HepG2 (cell line): Measurements from ENCODE around the gene MVP. TPM values are rescaled to one million over a fixed set of nuclear protein-coding genes. Genes with fewer than 3 reads are reported as not detected.

Experiments
- FIP1L1 ChIP-seq: fragments of 200-400 bp; formaldehyde crosslinking; IDR thresholded peaks from 2 replicates; pipeline ENCODE4 v1.6.1; 2018; ENCODE audit warnings: low read depth, mild to moderate bottlenecking, low read length, moderate library complexity, borderline replicate concordance; ENCODE audit not compliant: insufficient read depth
- FOXK1 ChIP-seq: sonication (generic); formaldehyde crosslinking; IDR thresholded peaks from 2 replicates; pipeline ENCODE4 v1.4.0; 2020; ENCODE audit warnings: low read depth, missing genetic modification reagents, borderline replicate concordance
- MTA1 ChIP-seq: sonication (generic); formaldehyde crosslinking; IDR thresholded peaks from 2 replicates; pipeline ENCODE4 v1.4.0; 2020; ENCODE audit warnings: missing genetic modification reagents, mild to moderate bottlenecking, borderline replicate concordance
- NFATC3 ChIP-seq: sonication (generic); formaldehyde crosslinking; IDR thresholded peaks from 2 replicates; pipeline ENCODE4 v1.5.1; 2020; ENCODE audit warnings: mild to moderate bottlenecking, missing genetic modification reagents
- PHF8 ChIP-seq: sonication (generic); formaldehyde crosslinking; IDR thresholded peaks from 2 replicates; pipeline ENCODE4 v1.5.0; 2020; ENCODE audit warnings: missing genetic modification reagents
- SOX6 ChIP-seq, 2 experiments: fragments of 450-650 bp in 1 of 2; sonication (generic) in 1 of 2; formaldehyde crosslinking in 1 of 2; IDR thresholded peaks; 2 replicates each; pipeline versions ENCODE4 v1.4.0 to v1.6.1; 2017 to 2020; ENCODE audit warnings: antibody characterized with exemption in 1 of 2, mild to moderate bottlenecking in 1 of 2, missing genetic modification reagents in 1 of 2
- ZC3H4 ChIP-seq: sonication (generic); formaldehyde crosslinking; IDR thresholded peaks from 2 replicates; pipeline ENCODE4 v1.4.0; 2020; ENCODE audit warnings: missing genetic modification reagents, borderline replicate concordance
- ZFP36L1 ChIP-seq: sonication (generic); formaldehyde crosslinking; IDR thresholded peaks from 2 replicates; pipeline ENCODE4 v1.8.0; 2022; ENCODE audit warnings: mild to moderate bottlenecking, missing genetic modification reagents, moderate library complexity
- ZNF296 ChIP-seq: sonication (generic); formaldehyde crosslinking; conservative IDR thresholded peaks from 2 replicates; pipeline ENCODE4 v1.5.0; 2020; ENCODE audit warnings: mild to moderate bottlenecking, missing genetic modification reagents
- ZNF790 ChIP-seq: sonication (generic); formaldehyde crosslinking; IDR thresholded peaks from 2 replicates; pipeline ENCODE4 v1.8.0; 2022; ENCODE audit warnings: missing genetic modification reagents, mild to moderate bottlenecking, borderline replicate concordance
- ZSCAN30 ChIP-seq: sonication (generic); formaldehyde crosslinking; IDR thresholded peaks from 2 replicates; pipeline ENCODE4 v1.5.0; 2020; ENCODE audit warnings: mild to moderate bottlenecking, missing genetic modification reagents
- polyA plus RNA-seq, 8 experiments: library from polyadenylated mRNA; depleted of rRNA in 3 of 8; stranded (reverse) in 7 of 8; unstranded in 1 of 8; fragments of >200 nt; fragmentation: Illumina TruSeq in 4 of 8; extraction: Trizol in 4 of 8; gene quantifications; 2 replicates each; pipeline versions ENCODE4 v1.2.1 to v1.2.3, GENCODE V29; 2011 to 2016; ENCODE audit warnings: low read depth in 4 of 8, missing spikeins in 1 of 8, mixed read lengths in 1 of 8; ENCODE audit not compliant: insufficient read depth in 1 of 8
- total RNA-seq, 5 experiments: library from RNA; depleted of rRNA; stranded (reverse); fragments of >200 nt; fragmentation: Illumina TruSeq; extraction: Trizol; gene quantifications; 2 replicates each; pipeline ENCODE4 v1.2.3, GENCODE V29; 2016; ENCODE audit warnings: low read depth in 1 of 5
- TF ChIP-seq, protein P1 (sequence below): sonication (generic); formaldehyde crosslinking; IDR thresholded peaks from 2 replicates; pipeline ENCODE4 v1.4.0; 2020; ENCODE audit warnings: missing genetic modification reagents
- TF ChIP-seq, protein P2 (sequence below): sonication (generic); formaldehyde crosslinking; IDR thresholded peaks from 2 replicates; pipeline ENCODE4 v1.4.0; 2020; ENCODE audit warnings: mild to moderate bottlenecking, missing genetic modification reagents
- TF ChIP-seq, protein P3 (sequence below): sonication (generic); formaldehyde crosslinking; IDR thresholded peaks from 2 replicates; pipeline ENCODE4 v1.4.0; 2020; ENCODE audit warnings: missing genetic modification reagents
- TF ChIP-seq, protein P4 (sequence below): sonication (generic); formaldehyde crosslinking; IDR thresholded peaks from 2 replicates; pipeline ENCODE4 v1.8.0; 2022; ENCODE audit warnings: mild to moderate bottlenecking, missing genetic modification reagents, moderate library complexity
- TF ChIP-seq, protein P5 (sequence below): IDR thresholded peaks from 2 replicates; pipeline ENCODE4 v1.6.1; 2016; ENCODE audit warnings: missing genetic modification reagents, missing compliant biosample characterization
- TF ChIP-seq, protein P6 (sequence below): sonication (generic); formaldehyde crosslinking; IDR thresholded peaks from 2 replicates; pipeline ENCODE4 v1.8.1; 2023; ENCODE audit warnings: missing genetic modification reagents, mild to moderate bottlenecking, borderline replicate concordance
- TF ChIP-seq, protein P7 (sequence below): sonication (generic); formaldehyde crosslinking; IDR thresholded peaks from 2 replicates; pipeline ENCODE4 v1.8.0; 2022; ENCODE audit warnings: missing genetic modification reagents, mild to moderate bottlenecking, inconsistent platforms, borderline replicate concordance

The MVP gene
- total and polyA plus RNA-seq, 2 of the 13 experiments (the other 11 are each of a cell fraction or from before 2014, with no cell fraction given): 22.9 to 43.5 TPM

DNA sequence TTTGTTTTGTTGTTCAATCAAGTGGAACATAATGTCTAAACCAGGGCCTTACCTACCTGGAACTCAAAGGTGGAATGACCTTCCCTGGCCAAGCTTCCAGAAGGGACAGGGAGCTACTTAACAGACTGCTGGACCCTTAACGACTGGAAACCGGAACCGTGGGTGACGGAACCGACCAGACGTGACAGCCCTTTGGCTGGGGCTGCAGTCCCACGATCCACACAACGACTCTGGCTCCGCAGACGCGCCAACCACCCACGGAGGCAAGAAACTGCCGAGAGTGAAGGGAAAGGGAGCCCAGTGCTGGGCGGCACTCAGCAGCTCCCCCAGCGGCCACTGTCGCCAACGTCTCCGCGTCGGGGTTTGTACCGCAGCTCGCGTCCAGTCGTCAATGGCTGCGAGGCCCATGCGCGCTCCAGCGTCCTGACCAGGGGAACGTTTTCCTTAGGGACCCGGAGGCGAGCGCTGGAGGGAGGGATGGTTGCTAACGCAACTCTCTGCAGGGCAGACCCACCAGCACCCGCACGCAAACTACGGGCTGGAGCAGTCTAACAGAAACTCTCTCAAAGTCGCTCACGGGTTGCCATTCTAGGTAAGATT lies 35.3 kb upstream of the MVP start (continued):
- TF ChIP-seq, protein P1, sequence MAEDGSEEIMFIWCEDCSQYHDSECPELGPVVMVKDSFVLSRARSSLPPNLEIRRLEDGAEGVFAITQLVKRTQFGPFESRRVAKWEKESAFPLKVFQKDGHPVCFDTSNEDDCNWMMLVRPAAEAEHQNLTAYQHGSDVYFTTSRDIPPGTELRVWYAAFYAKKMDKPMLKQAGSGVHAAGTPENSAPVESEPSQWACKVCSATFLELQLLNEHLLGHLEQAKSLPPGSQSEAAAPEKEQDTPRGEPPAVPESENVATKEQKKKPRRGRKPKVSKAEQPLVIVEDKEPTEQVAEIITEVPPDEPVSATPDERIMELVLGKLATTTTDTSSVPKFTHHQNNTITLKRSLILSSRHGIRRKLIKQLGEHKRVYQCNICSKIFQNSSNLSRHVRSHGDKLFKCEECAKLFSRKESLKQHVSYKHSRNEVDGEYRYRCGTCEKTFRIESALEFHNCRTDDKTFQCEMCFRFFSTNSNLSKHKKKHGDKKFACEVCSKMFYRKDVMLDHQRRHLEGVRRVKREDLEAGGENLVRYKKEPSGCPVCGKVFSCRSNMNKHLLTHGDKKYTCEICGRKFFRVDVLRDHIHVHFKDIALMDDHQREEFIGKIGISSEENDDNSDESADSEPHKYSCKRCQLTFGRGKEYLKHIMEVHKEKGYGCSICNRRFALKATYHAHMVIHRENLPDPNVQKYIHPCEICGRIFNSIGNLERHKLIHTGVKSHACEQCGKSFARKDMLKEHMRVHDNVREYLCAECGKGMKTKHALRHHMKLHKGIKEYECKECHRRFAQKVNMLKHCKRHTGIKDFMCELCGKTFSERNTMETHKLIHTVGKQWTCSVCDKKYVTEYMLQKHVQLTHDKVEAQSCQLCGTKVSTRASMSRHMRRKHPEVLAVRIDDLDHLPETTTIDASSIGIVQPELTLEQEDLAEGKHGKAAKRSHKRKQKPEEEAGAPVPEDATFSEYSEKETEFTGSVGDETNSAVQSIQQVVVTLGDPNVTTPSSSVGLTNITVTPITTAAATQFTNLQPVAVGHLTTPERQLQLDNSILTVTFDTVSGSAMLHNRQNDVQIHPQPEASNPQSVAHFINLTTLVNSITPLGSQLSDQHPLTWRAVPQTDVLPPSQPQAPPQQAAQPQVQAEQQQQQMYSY: no peak
- TF ChIP-seq, protein P2, sequence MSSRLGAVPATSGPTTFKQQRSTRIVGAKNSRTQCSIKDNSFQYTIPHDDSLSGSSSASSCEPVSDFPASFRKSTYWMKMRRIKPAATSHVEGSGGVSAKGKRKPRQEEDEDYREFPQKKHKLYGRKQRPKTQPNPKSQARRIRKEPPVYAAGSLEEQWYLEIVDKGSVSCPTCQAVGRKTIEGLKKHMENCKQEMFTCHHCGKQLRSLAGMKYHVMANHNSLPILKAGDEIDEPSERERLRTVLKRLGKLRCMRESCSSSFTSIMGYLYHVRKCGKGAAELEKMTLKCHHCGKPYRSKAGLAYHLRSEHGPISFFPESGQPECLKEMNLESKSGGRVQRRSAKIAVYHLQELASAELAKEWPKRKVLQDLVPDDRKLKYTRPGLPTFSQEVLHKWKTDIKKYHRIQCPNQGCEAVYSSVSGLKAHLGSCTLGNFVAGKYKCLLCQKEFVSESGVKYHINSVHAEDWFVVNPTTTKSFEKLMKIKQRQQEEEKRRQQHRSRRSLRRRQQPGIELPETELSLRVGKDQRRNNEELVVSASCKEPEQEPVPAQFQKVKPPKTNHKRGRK: no peak
- TF ChIP-seq, protein P3, sequence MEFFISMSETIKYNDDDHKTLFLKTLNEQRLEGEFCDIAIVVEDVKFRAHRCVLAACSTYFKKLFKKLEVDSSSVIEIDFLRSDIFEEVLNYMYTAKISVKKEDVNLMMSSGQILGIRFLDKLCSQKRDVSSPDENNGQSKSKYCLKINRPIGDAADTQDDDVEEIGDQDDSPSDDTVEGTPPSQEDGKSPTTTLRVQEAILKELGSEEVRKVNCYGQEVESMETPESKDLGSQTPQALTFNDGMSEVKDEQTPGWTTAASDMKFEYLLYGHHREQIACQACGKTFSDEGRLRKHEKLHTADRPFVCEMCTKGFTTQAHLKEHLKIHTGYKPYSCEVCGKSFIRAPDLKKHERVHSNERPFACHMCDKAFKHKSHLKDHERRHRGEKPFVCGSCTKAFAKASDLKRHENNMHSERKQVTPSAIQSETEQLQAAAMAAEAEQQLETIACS: peak; percentile 69
- no peak for TF ChIP-seq ZC3H4 (CRISPR knock-in tag)
- no peak for TF ChIP-seq SOX6 (IDR thresholded peaks at IDR 0.05)
- peak; percentile 50 for TF ChIP-seq SOX6 (CRISPR knock-in tag; IDR thresholded peaks at IDR 0.05)
- TF ChIP-seq FOXK1: no peak
- 0 out of 2 replicates have a peak, but pooled peaks have one; percentile 57 for TF ChIP-seq NFATC3 (CRISPR knock-in tag)
- no peak for TF ChIP-seq FIP1L1
- peak; percentile 60 for TF ChIP-seq PHF8 (CRISPR knock-in tag)
- TF ChIP-seq, protein P4, sequence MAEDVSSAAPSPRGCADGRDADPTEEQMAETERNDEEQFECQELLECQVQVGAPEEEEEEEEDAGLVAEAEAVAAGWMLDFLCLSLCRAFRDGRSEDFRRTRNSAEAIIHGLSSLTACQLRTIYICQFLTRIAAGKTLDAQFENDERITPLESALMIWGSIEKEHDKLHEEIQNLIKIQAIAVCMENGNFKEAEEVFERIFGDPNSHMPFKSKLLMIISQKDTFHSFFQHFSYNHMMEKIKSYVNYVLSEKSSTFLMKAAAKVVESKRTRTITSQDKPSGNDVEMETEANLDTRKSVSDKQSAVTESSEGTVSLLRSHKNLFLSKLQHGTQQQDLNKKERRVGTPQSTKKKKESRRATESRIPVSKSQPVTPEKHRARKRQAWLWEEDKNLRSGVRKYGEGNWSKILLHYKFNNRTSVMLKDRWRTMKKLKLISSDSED (CRISPR knock-in tag): no peak
- TF ChIP-seq ZNF790 (CRISPR knock-in tag): no peak
- TF ChIP-seq ZNF296 (CRISPR knock-in tag): no peak
- peak; percentile 62; the same call in 1 of the 2 replicates for TF ChIP-seq MTA1
- no peak for TF ChIP-seq ZFP36L1 (CRISPR knock-in tag)
- TF ChIP-seq, protein P5, sequence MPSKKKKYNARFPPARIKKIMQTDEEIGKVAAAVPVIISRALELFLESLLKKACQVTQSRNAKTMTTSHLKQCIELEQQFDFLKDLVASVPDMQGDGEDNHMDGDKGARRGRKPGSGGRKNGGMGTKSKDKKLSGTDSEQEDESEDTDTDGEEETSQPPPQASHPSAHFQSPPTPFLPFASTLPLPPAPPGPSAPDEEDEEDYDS (CRISPR knock-in tag): peak; percentile 62
- TF ChIP-seq, protein P6, sequence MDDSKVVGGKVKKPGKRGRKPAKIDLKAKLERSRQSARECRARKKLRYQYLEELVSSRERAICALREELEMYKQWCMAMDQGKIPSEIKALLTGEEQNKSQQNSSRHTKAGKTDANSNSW (CRISPR knock-in tag): peak; percentile 56; the same call in 1 of the 2 replicates
- TF ChIP-seq, protein P7, sequence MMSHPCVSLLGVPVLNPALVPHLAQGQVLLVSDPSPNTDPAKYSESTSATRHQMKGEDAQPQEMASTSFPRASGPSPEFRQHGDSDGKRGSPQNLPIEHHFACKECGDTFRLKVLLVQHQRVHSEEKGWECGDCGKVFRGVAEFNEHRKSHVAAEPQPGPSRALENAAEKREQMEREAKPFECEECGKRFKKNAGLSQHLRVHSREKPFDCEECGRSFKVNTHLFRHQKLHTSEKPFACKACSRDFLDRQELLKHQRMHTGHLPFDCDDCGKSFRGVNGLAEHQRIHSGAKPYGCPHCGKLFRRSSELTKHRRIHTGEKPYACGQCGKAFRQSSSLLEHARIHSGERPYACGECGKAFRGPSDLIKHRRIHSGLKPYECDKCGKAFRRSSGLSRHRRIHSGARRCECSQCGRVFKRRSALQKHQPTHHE: no peak
- TF ChIP-seq ZSCAN30 (CRISPR knock-in tag): no peak
